ENCODE results near the gene PACS1.
"Not testable (repeated sequence)": the region's sequence is repeated elsewhere in the genome, so short reads cannot be mapped to it uniquely, and the experiment has no call there.

PACS1 gene

DNA sequence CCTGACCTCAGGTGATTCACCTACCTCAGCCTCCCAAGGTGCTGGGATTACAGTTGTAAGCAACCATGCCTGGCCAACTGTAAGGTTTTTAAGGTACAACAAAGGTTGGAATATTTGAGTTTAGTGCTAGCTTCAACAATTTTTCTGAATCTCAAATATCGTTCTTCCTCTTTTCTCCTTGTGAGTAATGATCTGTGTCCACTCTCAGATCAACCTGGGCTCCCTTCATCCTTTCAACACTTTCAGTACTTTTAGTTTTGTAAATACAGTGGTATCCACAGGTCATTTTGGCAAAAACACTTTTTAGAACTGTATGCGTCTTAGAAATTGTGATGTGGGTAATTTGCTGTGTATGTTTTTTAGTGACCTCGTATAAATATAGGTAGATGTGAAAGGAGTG, 7.9 kb downstream of the PACS1 start:
- no peak for DNase-seq

- DNase-seq, result not testable (repeated sequence)
Measured at GRCh38 chr11:66078949-66079348, 8.9 kb downstream of the PACS1 start.

GRCh38 chr11:66080055-66080817, 10.2 kb downstream of the PACS1 start:
- DNase-seq, result no peak

DNA sequence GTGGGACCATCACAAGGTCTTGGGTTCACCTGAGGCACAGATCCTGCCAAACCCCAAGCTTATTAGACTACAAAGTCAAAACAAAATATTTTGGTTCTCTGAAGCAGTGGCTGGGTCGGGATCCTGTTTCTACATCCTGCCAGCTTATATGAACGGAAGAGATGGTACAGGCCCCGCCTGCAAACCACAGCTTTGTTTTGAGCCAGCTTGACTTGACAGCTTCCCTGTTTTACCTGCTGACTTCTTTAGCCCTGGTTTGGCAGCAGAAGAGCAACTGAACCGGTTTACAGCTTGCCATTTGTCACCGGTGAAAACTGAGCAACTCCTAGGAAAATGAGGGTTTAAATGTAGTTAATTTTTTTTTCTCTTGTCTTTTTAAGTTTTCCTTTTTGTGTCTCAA, 11.4 kb downstream of the PACS1 start:
- peak; percentile 77 for DNase-seq

- DNase-seq, result peak; percentile 80
Measured at GRCh38 chr11:66082946-66083698, 13.1 kb downstream of the PACS1 start.

GRCh38 chr11:66083767-66084166, 13.7 kb downstream of the PACS1 start:
- DNase-seq, result no peak

DNA sequence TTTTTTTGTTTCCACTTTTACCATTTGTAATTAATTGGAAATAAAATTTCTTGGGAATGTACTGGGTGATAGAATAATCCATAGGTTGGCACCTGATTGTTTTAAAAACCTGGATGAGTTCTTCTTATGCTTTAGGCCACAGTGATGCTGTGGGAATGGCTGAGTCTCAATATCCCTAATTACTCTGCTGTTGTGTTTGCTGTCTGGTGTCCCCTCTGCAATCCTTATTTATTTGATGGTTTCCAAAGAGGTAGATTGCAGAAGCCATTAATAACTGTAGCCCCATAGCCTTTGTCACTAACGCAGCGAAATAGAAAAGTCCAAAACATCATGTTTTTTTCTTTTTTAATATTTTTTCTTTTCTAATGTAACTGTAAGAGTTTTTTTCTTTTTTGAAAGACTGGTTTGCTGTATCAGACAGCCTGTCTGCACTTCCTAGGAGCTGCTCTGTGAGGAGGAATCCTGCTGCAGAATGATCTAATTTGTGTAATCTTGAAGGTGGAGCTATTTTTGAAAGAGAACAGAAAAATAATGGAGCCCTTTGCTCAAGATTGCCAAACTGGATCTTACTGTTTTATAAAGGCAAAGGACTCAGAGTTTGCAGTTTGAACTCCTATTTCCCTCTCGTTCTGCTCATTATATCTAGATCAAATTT, 14.9 kb downstream of the PACS1 start:
- no peak for DNase-seq

GRCh38 chr11:66087148-66087908, 17.3 kb downstream of the PACS1 start:
- no peak for DNase-seq

DNA sequence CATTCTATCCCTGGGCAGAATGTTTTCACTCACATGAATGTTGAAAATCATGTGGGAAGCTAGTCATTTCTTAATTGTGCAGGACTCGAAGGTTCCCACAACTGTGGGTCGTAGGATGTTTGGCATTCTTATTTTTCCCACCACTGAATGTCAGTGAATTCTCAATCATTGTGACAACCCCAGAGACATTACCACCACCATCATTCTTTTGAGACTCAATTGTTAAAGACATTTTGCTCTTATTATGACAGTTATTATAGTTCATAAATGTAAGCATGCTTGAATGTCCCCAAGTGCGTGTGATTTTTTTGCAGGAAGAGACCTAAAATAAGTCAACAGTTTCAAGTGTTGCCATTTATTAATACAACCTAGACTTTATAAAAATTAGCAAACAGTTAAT, 19.0 kb downstream of the PACS1 start:
- no peak for DNase-seq

DNA sequence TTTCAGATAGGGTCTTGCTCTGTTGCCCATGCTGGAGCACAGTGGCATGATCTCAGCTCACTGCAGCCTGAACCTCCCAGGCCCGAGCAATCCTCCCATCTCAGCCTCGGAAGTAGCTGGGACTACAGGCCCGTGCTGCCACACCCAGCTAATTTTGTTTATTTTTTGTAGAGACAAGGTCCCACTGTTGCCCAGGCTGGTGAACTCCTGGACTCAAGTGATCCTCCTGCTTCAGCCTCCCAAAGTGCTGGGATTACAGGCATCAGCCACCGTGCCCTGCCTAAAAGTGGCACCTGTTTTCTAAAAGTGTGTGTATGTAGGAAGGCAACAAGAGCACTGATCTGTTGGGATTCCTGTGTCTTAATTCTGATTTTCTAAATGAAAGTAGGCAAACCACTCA, 20.2 kb downstream of the PACS1 start:
- DNase-seq, result no peak

- DNase-seq, result not testable (repeated sequence)
Measured at GRCh38 chr11:66092125-66092524, 22.1 kb downstream of the PACS1 start.

DNA sequence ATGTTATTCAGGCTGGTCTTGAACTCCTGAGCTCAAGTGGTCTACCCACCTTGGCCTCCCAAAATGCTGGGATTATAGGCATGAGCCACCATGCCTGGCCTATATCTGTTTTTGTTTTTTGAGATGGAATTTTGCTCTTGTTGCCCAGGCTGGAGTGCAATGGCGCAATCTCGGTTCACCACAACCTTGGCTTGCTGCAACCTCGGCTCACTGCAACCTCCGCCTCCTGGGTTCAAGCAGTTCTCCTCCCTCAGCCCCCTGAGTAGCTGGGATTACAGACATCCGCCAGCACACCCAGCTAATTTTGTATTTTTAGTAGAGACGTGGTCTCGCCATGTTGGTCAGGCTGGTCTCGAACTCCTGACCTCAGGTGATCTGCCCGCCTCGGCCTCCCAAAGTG, 29.7 kb downstream of the PACS1 start:
- not testable (repeated sequence) for DNase-seq

DNA sequence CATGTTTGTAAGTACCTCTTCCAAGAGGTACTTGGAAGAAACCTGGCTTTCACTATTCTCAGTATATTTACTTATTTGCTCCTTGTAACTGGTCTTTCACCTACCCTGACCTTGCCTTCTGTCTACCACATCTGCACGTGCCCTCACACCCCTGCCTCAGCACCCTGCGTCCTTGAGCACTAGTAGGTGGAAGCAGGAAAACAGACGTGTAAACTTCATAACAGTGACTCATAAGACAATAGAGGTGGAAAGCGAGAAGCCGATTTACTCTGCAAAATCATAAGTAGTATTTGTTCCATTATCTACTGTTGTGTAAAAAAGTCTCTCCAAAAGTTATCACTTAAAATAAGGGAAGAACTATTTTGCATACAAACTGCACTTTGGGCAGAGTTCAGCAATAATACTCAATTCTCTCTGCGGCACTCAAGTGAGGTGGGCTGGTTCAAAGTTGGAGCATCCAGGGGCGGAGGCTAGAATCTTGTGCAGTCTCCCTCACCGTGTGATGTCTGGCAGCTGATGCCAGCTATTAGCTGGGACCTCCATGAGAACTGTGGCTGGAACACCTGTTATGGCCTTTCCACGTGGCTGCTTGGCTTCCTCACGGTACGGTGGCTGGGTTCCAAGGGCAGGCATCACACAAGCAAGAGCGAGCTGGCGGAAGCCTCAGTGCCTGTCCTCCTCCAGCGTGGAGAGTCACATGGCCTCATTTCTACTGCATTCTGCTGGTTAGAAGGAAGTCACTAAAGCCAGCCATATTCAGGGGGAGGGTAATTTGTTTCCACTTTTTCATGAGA, 30.4 kb downstream of the PACS1 start:
- peak; percentile 95 for DNase-seq

GRCh38 chr11:66101066-66101464, 31.0 kb downstream of the PACS1 start:
- DNase-seq, result no peak

DNA sequence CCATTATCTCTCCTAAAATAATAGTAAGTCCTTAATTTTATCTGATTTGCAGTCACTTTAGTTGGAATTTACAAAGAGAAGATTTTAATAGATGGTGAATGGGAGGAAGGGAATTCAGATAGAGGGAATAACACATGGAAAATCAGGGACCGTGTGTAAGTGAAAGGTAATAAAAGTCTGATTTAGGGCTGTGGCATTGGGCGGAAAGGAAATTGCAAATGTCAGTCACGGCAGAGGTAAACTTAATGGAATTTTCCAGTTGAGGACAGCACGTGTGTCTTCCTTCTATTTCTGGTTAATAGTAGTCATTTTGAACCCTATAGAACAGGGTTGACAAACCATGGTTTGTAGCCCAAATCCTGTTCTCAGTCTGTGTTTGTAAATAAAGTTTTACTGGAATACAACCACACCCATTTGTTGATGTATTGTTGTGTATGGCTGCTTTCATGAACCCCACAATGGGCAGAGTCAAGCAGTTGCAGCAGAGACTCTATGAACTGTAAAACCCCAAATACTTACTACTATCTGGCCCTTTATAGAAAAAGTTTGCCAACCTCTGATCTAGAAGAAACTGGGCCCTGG, 34.1 kb downstream of the PACS1 start:
- DNase-seq, result no peak

DNA sequence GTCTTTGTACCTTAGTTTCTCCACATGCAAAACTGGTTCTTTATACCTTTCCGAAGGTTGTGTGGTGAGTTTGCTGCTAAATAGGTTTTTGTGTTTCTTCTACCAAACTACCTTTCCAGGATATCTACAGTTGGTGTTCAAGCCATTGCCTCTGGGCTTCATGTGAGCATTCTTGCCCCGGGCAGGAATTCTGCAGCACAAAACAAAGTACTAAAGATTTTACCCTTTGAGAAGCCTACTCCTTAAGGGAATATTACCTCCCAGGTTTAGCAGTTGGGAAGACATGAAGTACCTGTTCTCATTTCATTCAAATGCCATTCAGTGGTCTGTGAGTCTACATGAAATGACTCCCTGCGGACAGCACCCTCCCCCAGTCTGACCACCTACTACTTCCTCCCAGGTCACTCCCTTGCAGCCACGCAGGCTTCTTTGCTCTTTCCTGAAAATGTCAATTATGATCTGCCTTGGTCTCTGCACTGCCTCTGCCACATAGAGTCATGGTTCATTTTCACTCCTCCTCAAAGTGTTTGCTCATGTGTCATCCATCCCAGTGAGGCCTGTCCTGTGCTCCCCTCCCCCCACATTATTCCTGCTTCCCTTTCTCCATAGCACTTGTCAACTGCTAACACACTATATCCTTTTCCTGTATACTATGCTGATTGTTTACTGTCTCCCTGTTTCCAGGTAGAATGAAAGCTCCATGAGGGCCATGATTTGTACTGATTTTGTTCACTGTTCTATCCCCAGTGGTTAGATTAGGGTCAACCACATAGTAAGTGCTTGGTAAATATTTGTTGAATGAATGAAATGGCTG, 36.9 kb downstream of the PACS1 start:
- DNase-seq, result peak; percentile 75

DNA sequence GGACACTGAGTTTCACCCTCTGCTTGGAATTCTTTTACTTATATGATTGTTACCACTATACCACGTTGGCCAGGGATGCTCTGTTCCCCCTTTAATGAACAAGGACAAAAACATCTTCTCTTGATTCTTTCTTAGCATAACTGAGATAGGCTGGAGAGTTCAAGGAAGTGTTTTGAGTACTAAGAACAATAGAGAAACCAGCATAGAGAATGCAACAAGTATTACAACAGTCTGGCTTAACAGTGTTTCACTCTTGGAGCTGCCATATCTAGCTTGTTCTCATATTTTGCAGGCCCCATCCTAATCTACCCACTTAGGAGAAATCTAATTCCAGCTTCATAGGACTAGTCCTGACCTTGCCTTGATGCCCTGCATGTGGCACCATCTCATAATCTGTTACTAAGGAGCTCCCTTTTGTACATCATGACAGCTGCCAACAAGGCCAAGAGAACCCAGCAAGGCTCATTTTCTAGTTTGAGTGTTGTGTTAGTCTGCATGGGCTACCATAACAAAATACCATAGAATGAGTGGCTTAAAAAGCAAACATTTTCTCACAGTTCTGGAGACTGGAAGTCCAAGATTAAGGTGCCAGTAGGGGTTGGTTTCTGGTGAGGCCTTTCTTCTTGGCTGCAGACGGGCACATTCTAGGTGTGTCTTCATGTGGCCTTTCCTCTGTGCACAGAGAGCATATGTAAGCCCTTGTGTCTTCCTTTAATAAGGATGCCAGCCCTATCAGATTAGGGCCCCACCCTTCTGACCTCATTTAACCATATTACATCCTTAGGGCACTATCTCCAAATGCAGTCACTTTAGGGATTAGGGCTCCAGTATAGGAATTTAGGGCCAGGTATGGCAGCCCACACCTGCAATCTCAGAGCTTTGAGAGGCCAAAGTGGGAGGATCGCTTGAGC, 37.8 kb downstream of the PACS1 start:
- DNase-seq, result no peak

- DNase-seq, result no peak
Measured at GRCh38 chr11:66109294-66109693, 39.2 kb downstream of the PACS1 start.

GRCh38 chr11:66111158-66111557, 41.1 kb downstream of the PACS1 start:
- DNase-seq, result no peak

GRCh38 chr11:66112041-66112491, 42.0 kb downstream of the PACS1 start:
- peak; percentile 18 for DNase-seq

Data from DMS53 (cell line).